Ovary (tissue), 3 donors: ENCODE results near the gene MCRS1.
"Not testable (repeated sequence)": the region's sequence is repeated elsewhere in the genome, so short reads cannot be mapped to it uniquely, and the experiment has no call there.

Experiments used
- POLR2A ChIP-seq: fragments of 450-650 bp; IDR thresholded peaks from one replicate; pipeline ENCODE4 v1.6.1; 2017; ENCODE audit warnings: antibody characterized with exemption, mild to moderate bottlenecking, moderate library complexity
- TF ChIP-seq, protein P1 (sequence below), 3 donors: fragments of 450-650 bp in 2 of 3; fragments of 200-600 bp in 1 of 3; IDR thresholded peaks; one replicate each; pipeline versions ENCODE4 v1.5.1 to v1.8.0; 2016 to 2022; ENCODE audit warnings: antibody characterized with exemption in 3 of 3, mild to moderate bottlenecking in 1 of 3
- donor health status: DM: no; HTN: no; CAD: no.

DNA sequence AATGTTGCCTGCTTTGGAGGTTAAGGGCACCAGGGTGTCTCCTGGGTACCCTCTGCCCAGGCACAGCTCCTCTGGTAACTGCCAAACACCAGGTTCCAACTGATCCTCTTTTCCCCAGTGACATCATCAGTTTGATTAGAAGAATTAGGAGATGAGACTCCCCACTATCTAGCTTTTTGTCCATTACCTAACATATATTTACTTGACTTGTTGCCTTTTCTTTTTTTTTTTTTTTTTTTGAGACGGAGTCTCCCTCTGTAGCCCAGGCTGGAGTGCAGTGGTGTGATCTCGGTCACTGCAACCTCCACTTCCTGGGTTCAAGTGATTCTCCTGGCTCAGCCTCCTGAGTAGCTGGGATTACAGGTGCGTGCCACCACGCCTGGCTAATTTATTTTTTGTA is 37.6 kb upstream of the MCRS1 start, which contains the start of gene FAM186B:
- TF ChIP-seq, protein P1, sequence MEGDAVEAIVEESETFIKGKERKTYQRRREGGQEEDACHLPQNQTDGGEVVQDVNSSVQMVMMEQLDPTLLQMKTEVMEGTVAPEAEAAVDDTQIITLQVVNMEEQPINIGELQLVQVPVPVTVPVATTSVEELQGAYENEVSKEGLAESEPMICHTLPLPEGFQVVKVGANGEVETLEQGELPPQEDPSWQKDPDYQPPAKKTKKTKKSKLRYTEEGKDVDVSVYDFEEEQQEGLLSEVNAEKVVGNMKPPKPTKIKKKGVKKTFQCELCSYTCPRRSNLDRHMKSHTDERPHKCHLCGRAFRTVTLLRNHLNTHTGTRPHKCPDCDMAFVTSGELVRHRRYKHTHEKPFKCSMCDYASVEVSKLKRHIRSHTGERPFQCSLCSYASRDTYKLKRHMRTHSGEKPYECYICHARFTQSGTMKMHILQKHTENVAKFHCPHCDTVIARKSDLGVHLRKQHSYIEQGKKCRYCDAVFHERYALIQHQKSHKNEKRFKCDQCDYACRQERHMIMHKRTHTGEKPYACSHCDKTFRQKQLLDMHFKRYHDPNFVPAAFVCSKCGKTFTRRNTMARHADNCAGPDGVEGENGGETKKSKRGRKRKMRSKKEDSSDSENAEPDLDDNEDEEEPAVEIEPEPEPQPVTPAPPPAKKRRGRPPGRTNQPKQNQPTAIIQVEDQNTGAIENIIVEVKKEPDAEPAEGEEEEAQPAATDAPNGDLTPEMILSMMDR (IDR thresholded peaks at IDR 0.05) = not testable (repeated sequence)
- TF ChIP-seq POLR2A = not testable (repeated sequence)
